Cardiac muscle cell (in vitro differentiated cells and primary cell): ENCODE results near the gene HS3ST3A1. TPM values are rescaled to one million over a fixed set of nuclear protein-coding genes. Genes with fewer than 3 reads are reported as not detected.

Experiments used
- DNase-seq, 2 donors: peaks; one replicate each; pipeline versions ENCODE4 v3.0.0 to v3.0.0-alpha.2; 2010 to 2017; ENCODE audit warnings: low read depth in 1 of 2, low spot score in 1 of 2
- H3K27ac ChIP-seq: fragments of 200-600 bp; sonication (generic); 2 replicates; pipeline ENCODE4 v1.5.1; 2016
- H3K27me3 ChIP-seq: fragments of 200-600 bp; sonication (generic); 2 replicates; pipeline ENCODE4 v1.6.0; 2016; ENCODE audit warnings: control low read depth
- H3K36me3 ChIP-seq: fragments of 200-600 bp; sonication (generic); 2 replicates; pipeline ENCODE4 v1.5.1; 2016; ENCODE audit warnings: control low read depth
- H3K4me1 ChIP-seq: fragments of 200-600 bp; sonication (generic); 2 replicates; pipeline ENCODE4 v1.8.1; 2017; ENCODE audit warnings: low read depth, mild to moderate bottlenecking, mixed run types
- H3K4me3 ChIP-seq: fragments of 200-600 bp; sonication (generic); 2 replicates; pipeline ENCODE4 v1.5.1; 2016; ENCODE audit warnings: mild to moderate bottlenecking
- H3K9me3 ChIP-seq: fragments of 200-600 bp; sonication (generic); 2 replicates; pipeline ENCODE4 v1.5.1; 2017; ENCODE audit warnings: low read depth, mild to moderate bottlenecking, control low read depth
- CTCF ChIP-seq: IDR thresholded peaks from 2 replicates; pipeline ENCODE4 v1.5.1; 2012; ENCODE audit warnings: low read depth, mild to moderate bottlenecking, low read length
- polyA plus RNA-seq: library from polyadenylated mRNA; unstranded; fragments of >200 nt; fragmentation: Nextera tagmentation; extraction: Ambion mirVana; gene quantifications from 2 replicates; pipeline ENCODE4 v1.2.1, GENCODE V29; 2016
- total RNA-seq: library from RNA; depleted of rRNA; stranded (reverse); fragments of >200 nt; gene quantifications from 2 replicates; pipeline ENCODE4 v1.2.3, GENCODE V29; 2016

HS3ST3A1 gene
- total and polyA plus RNA-seq, 2 experiments from 2014 or later, result 8.2 to 20.6 TPM

DNA sequence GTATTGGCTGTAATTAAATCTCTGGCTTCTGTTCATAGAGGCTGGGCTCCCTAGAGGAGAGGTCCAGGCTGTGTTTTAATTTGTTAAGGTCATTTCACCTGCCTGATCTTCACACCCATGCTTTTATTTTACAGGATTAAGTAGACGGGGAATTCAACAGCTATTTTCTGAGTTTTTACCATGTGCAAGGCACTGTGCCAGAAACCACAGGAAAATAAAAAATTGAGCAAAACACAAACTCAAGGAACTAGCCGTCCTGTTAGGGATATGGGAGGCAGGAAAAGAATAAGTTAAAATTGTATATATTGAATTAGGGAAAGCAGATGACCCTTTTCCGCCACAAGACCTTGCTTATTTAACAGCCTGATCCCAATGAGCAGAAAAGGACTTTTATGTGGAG lies 29.1 kb downstream of the HS3ST3A1 start:
- H3K4me1 ChIP-seq, result peaks cover 29% of the 10 kb centered on the region
- no peak overlapping the region for H3K27ac ChIP-seq
- H3K9me3 ChIP-seq, result no peaks in the 10 kb centered on the region
- TF ChIP-seq CTCF, result no peak
- H3K4me3 ChIP-seq, result no peak overlapping the region
- no peaks in the 10 kb centered on the region for H3K36me3 ChIP-seq
- H3K27me3 ChIP-seq, result no peaks in the 10 kb centered on the region
- peak in 1 of 2 donors; percentile 59 for DNase-seq

DNA sequence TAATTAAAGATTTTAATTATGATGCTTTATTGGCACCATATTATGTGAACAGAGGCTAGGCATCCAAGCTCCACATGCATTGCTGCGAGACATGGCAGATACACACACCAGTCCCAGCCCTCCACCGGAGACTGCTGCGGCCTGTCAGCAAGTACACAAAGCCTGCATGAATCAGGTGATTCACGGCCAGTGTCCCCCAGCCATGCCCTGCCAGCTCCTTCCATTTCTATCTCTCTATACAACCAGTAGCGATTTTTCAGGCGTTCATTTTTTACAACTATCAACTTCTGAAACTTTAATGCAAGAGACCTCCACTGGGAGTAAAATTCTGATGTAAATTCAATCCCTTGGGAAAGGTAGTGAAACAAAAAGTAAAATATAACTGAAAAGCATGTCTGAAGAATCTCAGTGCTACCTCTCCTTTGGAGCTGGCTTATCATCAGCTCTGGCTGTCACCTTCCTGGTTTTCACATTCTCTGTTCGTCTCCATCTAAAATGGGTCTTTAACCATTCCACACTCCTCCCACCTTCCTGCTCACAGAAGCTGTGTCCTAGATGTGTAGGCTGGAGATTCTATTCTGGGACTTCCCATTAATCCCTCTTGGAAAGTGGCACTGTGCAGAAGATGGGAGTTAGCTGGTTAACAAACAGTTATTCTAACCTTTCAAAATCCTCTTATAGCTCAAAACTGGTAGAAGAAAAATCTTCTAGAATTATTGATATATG lies 32.2 kb downstream of the HS3ST3A1 start:
- Histone ChIP-seq H3K27ac (peak overlapping the region; percentile 14), H3K27me3 (no peaks in the 10 kb centered on the region), H3K4me1 (peaks cover 17% of the 10 kb centered on the region), H3K9me3 (no peaks in the 10 kb centered on the region), H3K4me3 (no peak overlapping the region), H3K36me3 (no peaks in the 10 kb centered on the region)
- TF ChIP-seq CTCF, result no peak
- DNase-seq, result peak in 1 of 2 donors; percentile 17

DNA sequence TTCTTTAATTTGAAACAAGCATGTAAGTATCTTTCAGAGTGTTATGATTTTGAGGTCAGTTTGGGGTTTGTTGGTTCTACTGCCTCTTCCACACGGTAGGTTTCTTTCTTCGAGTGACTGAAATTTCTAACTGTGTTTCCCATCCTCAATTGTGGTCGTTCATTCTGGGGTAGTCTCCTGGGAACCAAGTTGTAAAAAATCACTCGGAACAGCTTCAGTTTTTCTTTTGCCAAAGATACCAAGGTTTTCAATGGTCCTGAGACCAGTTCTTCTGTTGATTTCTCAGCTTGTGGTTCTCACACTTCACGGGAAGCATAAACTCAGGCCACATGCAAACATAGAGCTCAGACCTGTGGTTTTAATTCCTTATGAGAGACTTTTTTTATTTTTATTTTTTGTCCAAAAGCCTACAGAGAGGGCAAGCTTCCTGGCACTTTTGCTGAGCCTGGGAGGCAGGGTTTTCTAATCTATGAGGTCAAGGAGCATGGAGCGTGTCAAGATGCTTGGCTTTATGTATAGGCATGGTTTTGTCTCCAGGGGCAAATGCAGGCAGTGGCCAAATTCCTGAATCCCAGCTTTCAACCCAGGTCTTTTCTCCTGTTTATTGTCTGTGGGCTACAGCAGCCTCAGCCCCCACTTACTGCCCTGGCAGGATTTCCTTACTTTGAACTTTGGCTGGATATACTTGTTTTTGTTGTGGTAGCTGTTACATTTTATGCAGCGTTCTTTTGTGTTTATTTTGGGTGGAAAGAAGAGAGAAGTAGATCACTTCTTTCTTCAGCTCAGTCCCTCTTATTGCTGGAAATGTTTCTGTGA lies 32.9 kb downstream of the HS3ST3A1 start:
- H3K27me3 ChIP-seq, result no peaks in the 10 kb centered on the region
- DNase-seq, result peak in 1 of 2 donors; percentile 56
- no peaks in the 10 kb centered on the region for H3K9me3 ChIP-seq
- no peaks in the 10 kb centered on the region for H3K36me3 ChIP-seq
- H3K27ac ChIP-seq, result peak overlapping the region; percentile 14
- no peak for TF ChIP-seq CTCF
- H3K4me3 ChIP-seq, result no peak overlapping the region
- peaks cover 17% of the 10 kb centered on the region for H3K4me1 ChIP-seq

- Histone ChIP-seq H3K9me3 (no peaks in the 10 kb centered on the region), H3K27ac (no peak overlapping the region), H3K36me3 (no peaks in the 10 kb centered on the region), H3K4me3 (no peak overlapping the region), H3K4me1 (peaks cover 2% of the 10 kb centered on the region), H3K27me3 (no peaks in the 10 kb centered on the region)
- no peak for TF ChIP-seq CTCF
- peak in 1 of 2 donors; percentile 41 for DNase-seq
These were observed 37.9 kb downstream of the HS3ST3A1 start for GRCh38 chr17:13563866-13564265.

GRCh38 chr17:13562271-13562800 lies 39.4 kb downstream of the HS3ST3A1 start:
- no peak for TF ChIP-seq CTCF
- Histone ChIP-seq H3K4me1 (no peaks in the 10 kb centered on the region), H3K27me3 (no peaks in the 10 kb centered on the region), H3K36me3 (no peaks in the 10 kb centered on the region), H3K9me3 (no peaks in the 10 kb centered on the region), H3K4me3 (no peak overlapping the region), H3K27ac (no peak overlapping the region)
- DNase-seq, result no peak
